CD8-positive, alpha-beta memory T cell (primary cell): Measurements from ENCODE around the gene GSTM3. TPM values are rescaled to one million over a fixed set of nuclear protein-coding genes. Genes with fewer than 3 reads are reported as not detected.
A peak's percentile ranks its signal among the peaks of the same experiment; 100 is the strongest.
"Not testable (repeated sequence)": the region's sequence is repeated elsewhere in the genome, so short reads cannot be mapped to it uniquely, and the experiment has no call there.

ENCODE experiments used
- CTCF ChIA-PET: fragments of 350-600 bp; sonication (Branson Sonifier 250); formaldehyde crosslinking; loops from one replicate; lab custom pipeline; 2021; ENCODE audit warnings: antibody characterized with exemption; lab: Charles Lee
- POLR2A ChIA-PET: fragments of 350-600 bp; sonication (Branson Sonifier 250); formaldehyde crosslinking; loops from one replicate; lab custom pipeline; 2021; ENCODE audit warnings: antibody characterized with exemption; lab: Charles Lee
- DNase-seq, 5 donors: peaks; one replicate each; pipeline versions ENCODE4 v3.0.0 to v3.0.0-alpha.2; 2020 to 2022; ENCODE audit warnings: mixed read lengths in 1 of 5
- H3K27ac ChIP-seq: one replicate; pipeline ENCODE4 v1.7.0; 2013; ENCODE audit warnings: low read depth, mild to moderate bottlenecking, low read length, moderate library complexity
- H3K27me3 ChIP-seq: 2 replicates; pipeline ENCODE4 v1.7.0; 2013; ENCODE audit warnings: low read length, mild to moderate bottlenecking; ENCODE audit not compliant: insufficient read depth, poor library complexity, severe bottlenecking
- H3K36me3 ChIP-seq: 2 replicates; pipeline ENCODE4 v1.7.0; 2013; ENCODE audit warnings: mild to moderate bottlenecking, low read length, moderate library complexity; ENCODE audit not compliant: insufficient read depth
- H3K4me1 ChIP-seq: 2 replicates; pipeline ENCODE4 v1.7.0; 2013; ENCODE audit warnings: mild to moderate bottlenecking, low read length, moderate library complexity; ENCODE audit not compliant: insufficient read depth
- H3K4me3 ChIP-seq: 2 replicates; pipeline ENCODE4 v1.7.0; 2013; ENCODE audit warnings: mild to moderate bottlenecking, low read length
- H3K9me3 ChIP-seq: 2 replicates; pipeline ENCODE4 v1.7.0; 2013; ENCODE audit warnings: mild to moderate bottlenecking, low read length
- H3K27ac Mint-ChIP-seq, 8 donors: one replicate each; pipeline ENCODE4 v1.8.0; 2020 to 2021; ENCODE audit warnings: mixed read lengths in 8 of 8, mild to moderate bottlenecking in 6 of 8, inconsistent platforms in 3 of 8, moderate library complexity in 3 of 8
- H3K27me3 Mint-ChIP-seq, 2 donors: one replicate each; pipeline ENCODE4 v1.8.0; 2020 to 2021; ENCODE audit warnings: mixed read lengths in 2 of 2, mild to moderate bottlenecking in 1 of 2, moderate library complexity in 1 of 2
- H3K36me3 Mint-ChIP-seq, 3 donors: one replicate each; pipeline ENCODE4 v1.8.0; 2020 to 2021; ENCODE audit warnings: mixed read lengths in 3 of 3, inconsistent platforms in 1 of 3, mild to moderate bottlenecking in 1 of 3
- H3K4me1 Mint-ChIP-seq, 3 donors: one replicate each; pipeline ENCODE4 v1.8.0; 2020 to 2021; ENCODE audit warnings: mixed read lengths in 3 of 3, inconsistent platforms in 1 of 3, mild to moderate bottlenecking in 1 of 3
- H3K4me3 Mint-ChIP-seq, 7 donors: one replicate each; pipeline ENCODE4 v1.8.0; 2020 to 2021; ENCODE audit warnings: mixed read lengths in 7 of 7, mild to moderate bottlenecking in 6 of 7, moderate library complexity in 4 of 7, inconsistent platforms in 2 of 7
- H3K9me3 Mint-ChIP-seq, 5 donors: one replicate each; pipeline ENCODE4 v1.8.0; 2020 to 2022; ENCODE audit warnings: mixed read lengths in 5 of 5, mild to moderate bottlenecking in 3 of 5, moderate library complexity in 2 of 5, inconsistent platforms in 1 of 5
- polyA plus RNA-seq: library from polyadenylated mRNA; unstranded; fragments of 300-500 nt; fragmentation: Illumina TruSeq; gene quantifications from one replicate; pipeline ENCODE4 v1.2.3, GENCODE V29; 2021
- total RNA-seq, 2 experiments: library from RNA; stranded (reverse); gene quantifications; one replicate each; pipeline ENCODE4 v1.2.3, GENCODE V29; 2021

GSTM3 gene
- total and polyA plus RNA-seq, 3 experiments from 2014 or later = 7.2 to 23.1 (median 7.5) TPM

- CTCF ChIA-PET, H3K4me3 Mint-ChIP-seq, H3K9me3 Mint-ChIP-seq: not testable (repeated sequence)
These were observed 45.7 kb downstream of the GSTM3 start for GRCh38 chr1:109695138-109695537.

GRCh38 chr1:109694400-109694799 lies 46.4 kb downstream of the GSTM3 start:
- H3K9me3 ChIP-seq, H3K36me3 Mint-ChIP-seq, POLR2A ChIA-PET, DNase-seq, H3K27me3 Mint-ChIP-seq, H3K27ac ChIP-seq, H3K9me3 Mint-ChIP-seq, H3K4me1 Mint-ChIP-seq, H3K27ac Mint-ChIP-seq, H3K4me3 ChIP-seq, H3K4me1 ChIP-seq, H3K4me3 Mint-ChIP-seq, H3K27me3 ChIP-seq, H3K36me3 ChIP-seq, CTCF ChIA-PET: not testable (repeated sequence)

More at GRCh38 chr1:109695138-109695537, 45.7 kb downstream of the GSTM3 start:
- H3K4me3 ChIP-seq, DNase-seq, H3K36me3 ChIP-seq, H3K27ac Mint-ChIP-seq, H3K27me3 ChIP-seq, H3K4me1 ChIP-seq, H3K9me3 ChIP-seq, POLR2A ChIA-PET, H3K27me3 Mint-ChIP-seq, H3K4me1 Mint-ChIP-seq, H3K27ac ChIP-seq, H3K36me3 Mint-ChIP-seq: not testable (repeated sequence)

- H3K36me3 Mint-ChIP-seq = peaks cover 0 to 6% (median 0%) of the 10 kb centered on the region in 3 donors
- H3K4me1 ChIP-seq = no peaks in the 10 kb centered on the region
- H3K4me1 Mint-ChIP-seq = peaks cover 0 to 12% (median 0%) of the 10 kb centered on the region in 3 donors
- H3K4me3 Mint-ChIP-seq = no peak overlapping the region
- H3K27ac ChIP-seq = no peak overlapping the region
- no peaks in the 10 kb centered on the region for H3K9me3 ChIP-seq
- peaks cover 0 to 2% of the 10 kb centered on the region in 2 donors for H3K27me3 Mint-ChIP-seq
- no peaks in the 10 kb centered on the region for H3K9me3 Mint-ChIP-seq
- CTCF ChIA-PET = no interaction called here
- no peaks in the 10 kb centered on the region for H3K27me3 ChIP-seq
- no peak overlapping the region for H3K27ac Mint-ChIP-seq
- H3K36me3 ChIP-seq = no peaks in the 10 kb centered on the region
- no peak overlapping the region for H3K4me3 ChIP-seq
- POLR2A ChIA-PET = no interaction called here
- DNase-seq = no peak
These were observed 49.1 kb downstream of the GSTM3 start for GRCh38 chr1:109691759-109692158.

- Histone ChIP-seq H3K4me1 (no peaks in the 10 kb centered on the region), H3K4me3 (no peak overlapping the region), H3K36me3 (no peaks in the 10 kb centered on the region), H3K27me3 (no peaks in the 10 kb centered on the region), H3K9me3 (no peaks in the 10 kb centered on the region), H3K27ac (no peak overlapping the region)
- ChIA-PET POLR2A (no interaction called here), CTCF (no interaction called here)
- Mint-ChIP-seq H3K4me1 (peaks cover 0 to 12% (median 0%) of the 10 kb centered on the region in 3 donors), H3K4me3 (peak overlapping the region in 3 of 7 donors; percentile 15 to 89 (median 41)), H3K36me3 (peaks cover 0 to 6% (median 0%) of the 10 kb centered on the region in 3 donors), H3K9me3 (peaks cover 0 to under 1% (median 0%) of the 10 kb centered on the region in 5 donors), H3K27ac (no peak overlapping the region), H3K27me3 (peaks cover 0 to 2% of the 10 kb centered on the region in 2 donors)
- no peak for DNase-seq
These were observed 50.9 kb downstream of the GSTM3 start for GRCh38 chr1:109689844-109690405.

- H3K9me3 Mint-ChIP-seq = peaks cover 0 to 3% (median 0%) of the 10 kb centered on the region in 5 donors
- DNase-seq = no peak
- Histone ChIP-seq H3K27me3 (no peaks in the 10 kb centered on the region), H3K27ac (no peak within 1 kb of the TSS), H3K4me3 (peak within 1 kb of the TSS; percentile 37), H3K9me3 (no peaks in the 10 kb centered on the region), H3K36me3 (no peaks in the 10 kb centered on the region), H3K4me1 (no peaks in the 10 kb centered on the region)
- peak within 1 kb of the TSS in 4 of 7 donors; percentile 85 to 94 (median 89) for H3K4me3 Mint-ChIP-seq
- ChIA-PET CTCF (no interaction called here), POLR2A (no interaction called here)
- H3K27me3 Mint-ChIP-seq = peaks cover 0 to 2% of the 10 kb centered on the region in 2 donors
- peaks cover 0 to 6% (median 0%) of the 10 kb centered on the region in 3 donors for H3K36me3 Mint-ChIP-seq
- peaks cover 0 to 12% (median 0%) of the 10 kb centered on the region in 3 donors for H3K4me1 Mint-ChIP-seq
- peak within 1 kb of the TSS in 5 of 8 donors; percentile 42 to 95 (median 85) for H3K27ac Mint-ChIP-seq
These were observed 53.0 kb downstream of the GSTM3 start, which contains the start of gene GSTM1 for GRCh38 chr1:109687641-109688499. Gene GSTM1 (plus strand): TSS chr1:109687817. CDS start chr1:109687874, 57 bp downstream.

- H3K9me3 Mint-ChIP-seq, H3K27me3 Mint-ChIP-seq, H3K27ac ChIP-seq, H3K9me3 ChIP-seq, DNase-seq, H3K27me3 ChIP-seq, POLR2A ChIA-PET, H3K36me3 ChIP-seq, CTCF ChIA-PET, H3K4me1 ChIP-seq, H3K36me3 Mint-ChIP-seq: not testable (repeated sequence)
- Mint-ChIP-seq H3K27ac (peak overlapping the region in 5 of 8 donors; percentile 41 to 95 (median 85)), H3K4me3 (peak overlapping the region in 4 of 7 donors; percentile 85 to 94 (median 89)), H3K4me1 (peaks cover 0 to 12% (median 0%) of the 10 kb centered on the region in 3 donors)
- H3K4me3 ChIP-seq = peak overlapping the region; percentile 37
These were observed 53.7 kb downstream of the GSTM3 start for GRCh38 chr1:109687109-109687508.

- POLR2A ChIA-PET, H3K4me3 ChIP-seq, H3K36me3 ChIP-seq, DNase-seq, H3K27ac ChIP-seq, H3K4me3 Mint-ChIP-seq, H3K9me3 ChIP-seq, H3K27ac Mint-ChIP-seq, H3K4me1 ChIP-seq, H3K36me3 Mint-ChIP-seq, H3K27me3 ChIP-seq, H3K27me3 Mint-ChIP-seq, CTCF ChIA-PET, H3K9me3 Mint-ChIP-seq: not testable (repeated sequence)
- peaks cover 0 to 12% (median 0%) of the 10 kb centered on the region in 3 donors for H3K4me1 Mint-ChIP-seq
These were observed 54.9 kb downstream of the GSTM3 start for GRCh38 chr1:109685890-109686289.

- DNase-seq, H3K36me3 ChIP-seq, H3K27ac ChIP-seq, POLR2A ChIA-PET, H3K27me3 Mint-ChIP-seq, H3K4me3 ChIP-seq, H3K4me1 ChIP-seq, H3K27ac Mint-ChIP-seq, H3K9me3 Mint-ChIP-seq, H3K36me3 Mint-ChIP-seq, H3K9me3 ChIP-seq, H3K27me3 ChIP-seq, CTCF ChIA-PET, H3K4me3 Mint-ChIP-seq: not testable (repeated sequence)
- peaks cover 0 to 12% (median 0%) of the 10 kb centered on the region in 3 donors for H3K4me1 Mint-ChIP-seq
These were observed 55.4 kb downstream of the GSTM3 start for GRCh38 chr1:109685399-109685798.
